Colonic mucosa (tissue), 4 donors: Measurements from ENCODE around the gene IRF9. TPM values are rescaled to one million over a fixed set of nuclear protein-coding genes. Genes with fewer than 3 reads are reported as not detected.

Experiments
- DNase-seq: peaks from one replicate; pipeline ENCODE4 v3.0.0-alpha.2; 2020
- H3K27ac ChIP-seq: fragments of 200-600 bp; one replicate; pipeline ENCODE4 v1.8.0; 2021
- H3K27me3 ChIP-seq: fragments of 200-600 bp; one replicate; pipeline ENCODE4 v1.8.0; 2021
- H3K36me3 ChIP-seq: fragments of 200-600 bp; one replicate; pipeline ENCODE4 v1.8.0; 2021
- H3K4me1 ChIP-seq: fragments of 200-600 bp; one replicate; pipeline ENCODE4 v1.8.0; 2021; ENCODE audit warnings: mild to moderate bottlenecking
- H3K4me3 ChIP-seq: fragments of 200-600 bp; one replicate; pipeline ENCODE4 v1.8.0; 2021
- H3K9ac ChIP-seq, 2 donors: one replicate each; pipeline ENCODE4 v1.7.0; 2013; ENCODE audit warnings: control low read depth in 2 of 2, low read depth in 2 of 2, low read length in 2 of 2
- H3K9me3 ChIP-seq: fragments of 200-600 bp; one replicate; pipeline ENCODE4 v1.8.0; 2021
- intact Hi-C: fragments of 100-400 bp; cut with DNase I; formaldehyde crosslinking; loops from one replicate; pipeline ENCODE4 v1.14.1; 2022
- total RNA-seq, 2 donors: library from RNA; stranded (reverse); fragmentation: NEBNext Ultra II Directional in 1 of 2; extraction: Animal tissue kit (Norgen Biotek cat#: 25700) in 1 of 2; gene quantifications; one replicate each; pipeline ENCODE4 v1.2.1, GENCODE V29; 2021
- TF ChIP-seq, protein P1 (sequence below): fragments of 200-600 bp; IDR thresholded peaks from one replicate; pipeline ENCODE4 v1.8.0; 2022; ENCODE audit warnings: antibody characterized with exemption, mild to moderate bottlenecking
- donor health status: healthy.
- donor health status: DM: no; HTN: no; CAD: no.
- donor health status: DM: no; HTN: no; CAD: no.

Gene IRF9
- total RNA-seq, 2 donors from 2014 or later: 54.4 to 57.5 TPM

- Histone ChIP-seq H3K27me3 (no peaks in the 10 kb centered on the region), H3K4me3 (peak within 1 kb of the TSS; percentile 94), H3K9ac (peak within 1 kb of the TSS; percentile 95 to 97), H3K4me1 (peaks cover 20% of the 10 kb centered on the region), H3K9me3 (no peaks in the 10 kb centered on the region), H3K27ac (peak within 1 kb of the TSS; percentile 99), H3K36me3 (peaks cover 20% of the 10 kb centered on the region)
- TF ChIP-seq, protein P1, sequence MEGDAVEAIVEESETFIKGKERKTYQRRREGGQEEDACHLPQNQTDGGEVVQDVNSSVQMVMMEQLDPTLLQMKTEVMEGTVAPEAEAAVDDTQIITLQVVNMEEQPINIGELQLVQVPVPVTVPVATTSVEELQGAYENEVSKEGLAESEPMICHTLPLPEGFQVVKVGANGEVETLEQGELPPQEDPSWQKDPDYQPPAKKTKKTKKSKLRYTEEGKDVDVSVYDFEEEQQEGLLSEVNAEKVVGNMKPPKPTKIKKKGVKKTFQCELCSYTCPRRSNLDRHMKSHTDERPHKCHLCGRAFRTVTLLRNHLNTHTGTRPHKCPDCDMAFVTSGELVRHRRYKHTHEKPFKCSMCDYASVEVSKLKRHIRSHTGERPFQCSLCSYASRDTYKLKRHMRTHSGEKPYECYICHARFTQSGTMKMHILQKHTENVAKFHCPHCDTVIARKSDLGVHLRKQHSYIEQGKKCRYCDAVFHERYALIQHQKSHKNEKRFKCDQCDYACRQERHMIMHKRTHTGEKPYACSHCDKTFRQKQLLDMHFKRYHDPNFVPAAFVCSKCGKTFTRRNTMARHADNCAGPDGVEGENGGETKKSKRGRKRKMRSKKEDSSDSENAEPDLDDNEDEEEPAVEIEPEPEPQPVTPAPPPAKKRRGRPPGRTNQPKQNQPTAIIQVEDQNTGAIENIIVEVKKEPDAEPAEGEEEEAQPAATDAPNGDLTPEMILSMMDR: no peak
- intact Hi-C loops: no loop called here
- peak; percentile 99 for DNase-seq
These were observed 13.9 kb upstream of the IRF9 start, which contains the start of gene RNF31 for GRCh38 chr14:24146978-24147760. Gene RNF31 (plus strand): TSS chr14:24147498. CDS start chr14:24147699, 201 bp downstream.

DNA sequence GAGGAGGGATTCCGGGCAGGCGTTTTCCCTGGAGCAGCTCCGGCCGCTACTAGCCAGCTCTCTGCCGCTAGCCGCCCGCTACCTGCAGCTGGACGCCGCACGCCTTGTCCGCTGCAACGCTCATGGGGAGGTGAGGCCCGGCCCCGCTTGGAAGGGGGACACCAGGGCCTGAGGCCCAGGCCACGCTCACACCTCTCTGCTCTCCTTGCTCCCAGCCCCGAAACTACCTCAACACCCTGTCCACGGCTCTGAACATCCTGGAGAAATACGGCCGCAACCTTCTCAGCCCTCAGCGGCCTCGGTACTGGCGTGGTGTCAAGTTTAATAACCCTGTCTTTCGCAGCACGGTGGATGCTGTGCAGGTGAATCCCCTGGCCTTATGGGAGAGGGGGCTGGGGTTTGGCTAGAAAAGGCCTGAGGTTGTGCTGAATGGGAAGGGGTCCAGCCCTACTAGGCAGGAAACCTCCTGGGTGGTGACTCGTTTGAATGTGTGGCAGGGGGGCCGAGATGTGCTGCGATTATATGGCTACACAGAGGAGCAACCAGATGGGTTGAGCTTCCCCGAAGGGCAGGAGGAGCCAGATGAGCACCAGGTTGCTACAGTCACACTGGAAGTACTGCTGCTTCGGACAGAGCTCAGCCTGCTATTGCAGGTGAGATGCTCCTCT lies 13.2 kb upstream of the IRF9 start:
- TF ChIP-seq, protein P1: no peak
- no peaks in the 10 kb centered on the region for H3K27me3 ChIP-seq
- H3K27ac ChIP-seq: peak overlapping the region; percentile 99
- intact Hi-C loops: no loop called here
- H3K9me3 ChIP-seq: no peaks in the 10 kb centered on the region
- peaks cover 20% of the 10 kb centered on the region for H3K36me3 ChIP-seq
- H3K4me1 ChIP-seq: peaks cover 17% of the 10 kb centered on the region
- H3K4me3 ChIP-seq: peak overlapping the region; percentile 94
- H3K9ac ChIP-seq: peak overlapping the region; percentile 91 to 95
- DNase-seq: no peak

DNA sequence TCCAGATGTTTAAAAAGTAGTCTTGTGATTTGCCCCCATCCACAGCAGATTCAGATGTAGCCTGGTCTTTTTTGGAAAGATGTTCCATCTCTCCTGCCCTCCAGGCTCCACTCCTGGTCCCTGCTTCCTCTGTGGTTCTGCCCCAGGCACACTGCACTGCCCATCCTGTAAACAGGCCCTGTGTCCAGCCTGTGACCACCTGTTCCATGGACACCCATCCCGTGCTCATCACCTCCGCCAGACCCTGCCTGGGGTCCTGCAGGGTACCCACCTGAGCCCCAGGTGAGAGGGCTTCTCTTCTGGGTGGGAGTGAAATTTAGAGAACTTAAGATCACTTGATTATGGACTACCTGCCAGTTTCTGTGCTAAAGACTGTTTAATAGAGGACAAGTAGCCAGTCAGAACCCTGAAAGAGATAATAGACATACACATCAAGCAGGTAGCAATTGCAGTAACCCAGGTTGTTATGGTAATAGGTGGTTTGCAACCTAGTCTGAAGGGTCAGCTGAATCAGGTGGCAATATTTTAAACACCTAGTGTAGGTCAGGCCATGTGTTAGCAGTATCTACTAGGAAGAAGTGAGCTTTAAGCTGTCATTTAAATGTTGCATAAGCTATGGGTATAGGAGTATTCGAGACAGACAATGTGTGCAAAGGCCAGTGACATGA lies 11.6 kb upstream of the IRF9 start:
- H3K36me3 ChIP-seq: peaks cover 20% of the 10 kb centered on the region
- no peak overlapping the region for H3K27ac ChIP-seq
- H3K4me1 ChIP-seq: peaks cover 17% of the 10 kb centered on the region
- intact Hi-C loops: no loop called here
- no peak for DNase-seq
- H3K9ac ChIP-seq: no peak overlapping the region
- no peak overlapping the region for H3K4me3 ChIP-seq
- no peaks in the 10 kb centered on the region for H3K9me3 ChIP-seq
- TF ChIP-seq, protein P1: no peak
- H3K27me3 ChIP-seq: no peaks in the 10 kb centered on the region

DNA sequence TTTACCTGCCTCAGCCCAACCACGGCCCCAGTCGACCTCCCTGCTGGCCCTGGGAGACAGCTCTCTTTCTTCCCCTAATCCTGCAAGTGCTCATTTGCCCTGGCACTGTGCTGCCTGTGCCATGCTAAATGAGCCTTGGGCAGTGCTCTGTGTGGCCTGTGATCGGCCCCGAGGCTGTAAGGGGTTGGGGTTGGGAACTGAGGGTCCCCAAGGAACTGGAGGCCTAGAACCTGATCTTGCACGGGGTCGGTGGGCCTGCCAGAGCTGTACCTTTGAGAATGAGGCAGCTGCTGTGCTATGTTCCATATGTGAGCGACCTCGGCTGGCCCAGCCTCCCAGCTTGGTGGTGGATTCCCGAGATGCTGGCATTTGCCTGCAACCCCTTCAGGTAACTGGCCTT lies 11.0 kb upstream of the IRF9 start:
- H3K9ac ChIP-seq: no peak overlapping the region
- intact Hi-C loops: no loop called here
- H3K36me3 ChIP-seq: peaks cover 21% of the 10 kb centered on the region

DNA sequence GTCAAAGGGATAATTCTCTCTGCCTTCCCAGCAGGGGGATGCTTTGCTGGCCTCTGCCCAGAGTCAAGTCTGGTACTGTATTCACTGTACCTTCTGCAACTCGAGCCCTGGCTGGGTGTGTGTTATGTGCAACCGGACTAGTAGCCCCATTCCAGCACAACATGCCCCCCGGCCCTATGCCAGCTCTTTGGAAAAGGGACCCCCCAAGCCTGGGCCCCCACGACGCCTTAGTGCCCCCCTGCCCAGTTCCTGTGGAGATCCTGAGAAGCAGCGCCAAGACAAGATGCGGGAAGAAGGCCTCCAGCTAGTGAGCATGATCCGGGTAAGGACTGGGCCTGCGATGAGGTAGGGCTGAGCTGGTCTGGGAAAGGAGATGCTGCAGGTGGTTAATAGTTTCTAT lies 10.5 kb upstream of the IRF9 start:
- peaks cover 26% of the 10 kb centered on the region for H3K36me3 ChIP-seq
- H3K27me3 ChIP-seq: no peaks in the 10 kb centered on the region
- intact Hi-C loops: no loop called here
- no peak overlapping the region for H3K4me3 ChIP-seq
- TF ChIP-seq, protein P1: no peak
- H3K9me3 ChIP-seq: no peaks in the 10 kb centered on the region
- no peak for DNase-seq
- H3K27ac ChIP-seq: no peak overlapping the region
- peaks cover 13% of the 10 kb centered on the region for H3K4me1 ChIP-seq
- no peak overlapping the region for H3K9ac ChIP-seq

More for the DNA sequence above, 11.0 kb upstream of the IRF9 start:
- H3K4me1 ChIP-seq: peaks cover 17% of the 10 kb centered on the region
- TF ChIP-seq, protein P1: no peak
- no peak for DNase-seq
- no peaks in the 10 kb centered on the region for H3K9me3 ChIP-seq
- H3K4me3 ChIP-seq: no peak overlapping the region
- no peaks in the 10 kb centered on the region for H3K27me3 ChIP-seq
- no peak overlapping the region for H3K27ac ChIP-seq
